Neural progenitor cell (in vitro differentiated cells): ENCODE results near the gene SHD.

Experiments
- CTCF ChIP-seq: fragments of 200-600 bp; sonication (generic); IDR thresholded peaks from 2 replicates; pipeline ENCODE4 v1.5.1; 2017; ENCODE audit warnings: antibody characterized with exemption, mild to moderate bottlenecking
- EZH2 ChIP-seq: fragments of 200-600 bp; sonication (generic); IDR thresholded peaks from 2 replicates; pipeline ENCODE4 v1.6.1; 2017; ENCODE audit warnings: antibody characterized with exemption, mild to moderate bottlenecking, moderate library complexity
- EZH2phosphoT487 ChIP-seq: fragments of 200-600 bp; sonication (generic); IDR thresholded peaks from 2 replicates; pipeline ENCODE4 v1.6.1; 2017; ENCODE audit warnings: antibody characterized with exemption

- TF ChIP-seq CTCF (no peak), EZH2phosphoT487 (no peak), EZH2 (no peak)
These were observed 48.8 kb downstream of the SHD start for GRCh38 chr19:4327877-4328242.
